Osteoblast (primary cell): Measurements from ENCODE around the gene KIAA1671. TPM values are rescaled to one million over a fixed set of nuclear protein-coding genes. Genes with fewer than 3 reads are reported as not detected.

Source experiments
- DNase-seq: peaks from one replicate; pipeline ENCODE4 v3.0.0; 2011; ENCODE audit warnings: low spot score, mixed read lengths; ENCODE audit not compliant: insufficient read length; ENCODE audit errors: missing footprints
- H2AFZ ChIP-seq: 2 replicates; pipeline ENCODE4 v1.6.0; 2011; ENCODE audit warnings: mild to moderate bottlenecking, low read length
- H3K27ac ChIP-seq: 2 replicates; pipeline ENCODE4 v1.5.1; 2011; ENCODE audit warnings: mild to moderate bottlenecking, low read depth, low read length, moderate library complexity
- H3K27me3 ChIP-seq: 2 replicates; pipeline ENCODE4 v1.6.0; 2012; ENCODE audit warnings: mild to moderate bottlenecking, control low read depth, inconsistent platforms, low read length, moderate library complexity; ENCODE audit not compliant: insufficient read depth
- H3K36me3 ChIP-seq: 2 replicates; pipeline ENCODE4 v1.5.1; 2011; ENCODE audit warnings: mild to moderate bottlenecking, low read length, control low read depth, moderate library complexity; ENCODE audit not compliant: insufficient read depth
- H3K4me1 ChIP-seq: 2 replicates; pipeline ENCODE4 v1.5.1; 2011; ENCODE audit warnings: mild to moderate bottlenecking, low read length, control low read depth, moderate library complexity; ENCODE audit not compliant: insufficient read depth
- H3K4me2 ChIP-seq: 2 replicates; pipeline ENCODE4 v1.6.0; 2011; ENCODE audit warnings: mild to moderate bottlenecking, low read length; ENCODE audit not compliant: insufficient read depth
- H3K4me3 ChIP-seq: fragments of 200-600 bp; sonication (generic); 3 replicates; pipeline ENCODE4 v1.5.1; 2012; ENCODE audit warnings: mild to moderate bottlenecking, low read length, inconsistent platforms; ENCODE audit not compliant: insufficient read depth
- H3K79me2 ChIP-seq: 2 replicates; pipeline ENCODE4 v1.6.0; 2012; ENCODE audit warnings: mild to moderate bottlenecking, low read length, control low read depth, inconsistent platforms; ENCODE audit not compliant: insufficient read depth
- H3K9me3 ChIP-seq: 2 replicates; pipeline ENCODE4 v1.5.1; 2011; ENCODE audit warnings: low read depth, low read length, control low read depth
- H4K20me1 ChIP-seq: 2 replicates; pipeline ENCODE4 v1.6.0; 2012; ENCODE audit warnings: mild to moderate bottlenecking, low read length, control low read depth; ENCODE audit not compliant: insufficient read depth
- CTCF ChIP-seq: IDR thresholded peaks from 2 replicates; pipeline ENCODE4 v1.5.1; 2011; ENCODE audit warnings: mild to moderate bottlenecking, low read depth, low read length, moderate library complexity; ENCODE audit errors: extremely low read depth
- total RNA-seq: library from RNA; depleted of rRNA; stranded (reverse); fragments of >200 nt; gene quantifications from 2 replicates; pipeline ENCODE4 v1.2.3, GENCODE V29; 2012

The KIAA1671 gene
- total RNA-seq, 1 donor, result 16.6 TPM

- Histone ChIP-seq H3K4me2 (peak overlapping the region; percentile 99), H3K4me3 (no peak overlapping the region), H4K20me1 (peaks cover 14% of the 10 kb centered on the region), H3K9me3 (no peaks in the 10 kb centered on the region), H3K27ac (no peak overlapping the region), H3K4me1 (peaks cover 9% of the 10 kb centered on the region), H3K79me2 (no peaks in the 10 kb centered on the region), H3K36me3 (no peaks in the 10 kb centered on the region), H3K27me3 (no peaks in the 10 kb centered on the region), H2AFZ (no peak overlapping the region)
- TF ChIP-seq CTCF, result no peak
- DNase-seq, result no peak
Measured at GRCh38 chr22:25109878-25110595, 157.5 kb downstream of the KIAA1671 start.

- DNase-seq, result no peak
- no peak for TF ChIP-seq CTCF
- H3K4me2 ChIP-seq, result peak overlapping the region; percentile 99
- no peaks in the 10 kb centered on the region for H3K36me3 ChIP-seq
- peaks cover 9% of the 10 kb centered on the region for H3K4me1 ChIP-seq
- H3K27me3 ChIP-seq, result no peaks in the 10 kb centered on the region
- peak overlapping the region; percentile 64 for H3K27ac ChIP-seq
- H4K20me1 ChIP-seq, result peaks cover 14% of the 10 kb centered on the region
- H2AFZ ChIP-seq, result peak overlapping the region; percentile 88
- peak overlapping the region; percentile 82 for H3K4me3 ChIP-seq
- H3K9me3 ChIP-seq, result no peaks in the 10 kb centered on the region
- no peaks in the 10 kb centered on the region for H3K79me2 ChIP-seq
Measured at GRCh38 chr22:25110596-25110845, 158.0 kb downstream of the KIAA1671 start.

GRCh38 chr22:25110846-25111578 lies 158.5 kb downstream of the KIAA1671 start:
- H3K27ac ChIP-seq, result peak overlapping the region; percentile 64
- H3K4me2 ChIP-seq, result peak overlapping the region; percentile 99

More at GRCh38 chr22:25110846-25111578, 158.5 kb downstream of the KIAA1671 start:
- H3K27me3 ChIP-seq, result no peaks in the 10 kb centered on the region
- H3K9me3 ChIP-seq, result no peaks in the 10 kb centered on the region
- TF ChIP-seq CTCF, result peak; percentile 65
- DNase-seq, result peak; percentile 97
- H3K36me3 ChIP-seq, result no peaks in the 10 kb centered on the region
- peak overlapping the region; percentile 82 for H3K4me3 ChIP-seq
- no peaks in the 10 kb centered on the region for H3K79me2 ChIP-seq
- H3K4me1 ChIP-seq, result peaks cover 9% of the 10 kb centered on the region
- peaks cover 12% of the 10 kb centered on the region for H4K20me1 ChIP-seq
- peak overlapping the region; percentile 88 for H2AFZ ChIP-seq
